Keratinocyte (primary cell): Measurements from ENCODE around the gene ZC3H7A. TPM values are rescaled to one million over a fixed set of nuclear protein-coding genes. Genes with fewer than 3 reads are reported as not detected.

ENCODE experiments used
- DNase-seq: peaks from one replicate; pipeline ENCODE4 v3.0.0-alpha.2; 2011; ENCODE audit warnings: low read depth, missing footprints, low spot score
- FAIRE-seq: peaks from 2 replicates; lab custom pipeline; 2011; peaks lifted over from hg19 to GRCh38; lab: Jason Lieb, UNC
- H2AFZ ChIP-seq: 2 replicates; pipeline ENCODE4 v1.6.0; 2012; ENCODE audit warnings: low read length, control low read depth, inconsistent platforms; ENCODE audit not compliant: control insufficient read depth
- H3K27ac ChIP-seq: 2 replicates; pipeline ENCODE4 v1.5.1; 2011; ENCODE audit warnings: low read length; ENCODE audit not compliant: control insufficient read depth, insufficient read depth
- H3K27me3 ChIP-seq: 3 replicates; pipeline ENCODE4 v1.6.0; 2011; ENCODE audit warnings: low read length; ENCODE audit not compliant: control insufficient read depth, insufficient read depth; ENCODE audit errors: extremely low read depth
- H3K36me3 ChIP-seq, 2 experiments: 2 replicates in 1 of 2; 3 replicates in 1 of 2; pipeline ENCODE4 v1.5.1; 2011; ENCODE audit warnings: low read length in 2 of 2, mild to moderate bottlenecking in 1 of 2; ENCODE audit not compliant: control insufficient read depth in 2 of 2, insufficient read depth in 2 of 2; ENCODE audit errors: extremely low read depth in 1 of 2
- H3K4me1 ChIP-seq: 3 replicates; pipeline ENCODE4 v1.5.1; 2011; ENCODE audit warnings: low read length; ENCODE audit not compliant: control insufficient read depth, insufficient read depth; ENCODE audit errors: extremely low read depth
- H3K4me2 ChIP-seq: 3 replicates; pipeline ENCODE4 v1.6.0; 2011; ENCODE audit warnings: low read depth, low read length; ENCODE audit not compliant: control insufficient read depth, insufficient read depth; ENCODE audit errors: extremely low read depth
- H3K4me3 ChIP-seq, 3 experiments: fragments of 200-600 bp in 1 of 3; sonication (generic) in 1 of 3; 2 replicates in 2 of 3; 3 replicates in 1 of 3; pipeline ENCODE4 v1.5.1; 2011 to 2016; ENCODE audit warnings: low read length in 3 of 3, mild to moderate bottlenecking in 3 of 3, control low read depth in 2 of 3, inconsistent platforms in 1 of 3, low read depth in 1 of 3, mixed read lengths in 1 of 3, mixed run types in 1 of 3, moderate library complexity in 1 of 3; ENCODE audit not compliant: control insufficient read depth in 2 of 3, insufficient read depth in 2 of 3; ENCODE audit errors: extremely low read depth in 1 of 3
- H3K79me2 ChIP-seq: 2 replicates; pipeline ENCODE4 v1.6.0; 2012; ENCODE audit warnings: low read length; ENCODE audit not compliant: control insufficient read depth, insufficient read depth
- H3K9ac ChIP-seq: 3 replicates; pipeline ENCODE4 v1.6.0; 2011; ENCODE audit warnings: low read length; ENCODE audit not compliant: control insufficient read depth, insufficient read depth; ENCODE audit errors: extremely low read depth
- H3K9me1 ChIP-seq: 3 replicates; pipeline ENCODE4 v1.6.0; 2011; ENCODE audit warnings: low read length; ENCODE audit not compliant: control insufficient read depth, insufficient read depth; ENCODE audit errors: extremely low read depth
- H3K9me3 ChIP-seq: 2 replicates; pipeline ENCODE4 v1.5.1; 2012; ENCODE audit warnings: low read depth, low read length; ENCODE audit not compliant: control insufficient read depth
- H4K20me1 ChIP-seq: 3 replicates; pipeline ENCODE4 v1.6.0; 2011; ENCODE audit warnings: low read length; ENCODE audit not compliant: control insufficient read depth, insufficient read depth; ENCODE audit errors: extremely low read depth
- CTCF ChIP-seq, 3 experiments: IDR thresholded peaks in 1 of 3; conservative IDR thresholded peaks in 1 of 3; optimal IDR thresholded peaks in 1 of 3; 2 replicates in 2 of 3; 3 replicates in 1 of 3; pipeline versions ENCODE3 to v1.5.1; 2011; ENCODE audit warnings: low read length in 3 of 3, mild to moderate bottlenecking in 3 of 3, moderate library complexity in 2 of 3, control low read depth in 1 of 3, inconsistent platforms in 1 of 3; ENCODE audit not compliant: insufficient read depth in 2 of 3; ENCODE audit errors: extremely low read depth in 1 of 3
- EZH2 ChIP-seq: IDR thresholded peaks from one replicate; pipeline ENCODE4 v1.6.1; 2012; ENCODE audit warnings: inconsistent platforms, mild to moderate bottlenecking, low read length, moderate library complexity
- dilution Hi-C: fragments of 300-500 bp; cut with MboI; formaldehyde crosslinking; loops from one replicate; pipeline ENCODE4 v1.7.0; 2020; ENCODE audit warnings: low sequenced_read_pairs; ENCODE audit not compliant: extremely low pct_ligation_motif_present
- polyA plus RNA-seq, 5 experiments: library from polyadenylated mRNA; depleted of rRNA in 3 of 5; stranded (reverse) in 3 of 5; stranded (forward) in 1 of 5; unstranded in 1 of 5; fragments of >200 nt; gene quantifications; 1 replicate in 1 of 5; 2 replicates in 3 of 5; 3 replicates in 1 of 5; pipeline versions ENCODE4 v1.2.1 to v1.2.3, GENCODE V29; 2011 to 2012; ENCODE audit warnings: missing spikeins in 2 of 5, low read depth in 1 of 5, low replicate concordance in 1 of 5

The ZC3H7A gene
- polyA plus RNA-seq, 1 donor (not counting 4 experiments of a cell fraction or from before 2014, with no cell fraction given), result 43.9 TPM

- Histone ChIP-seq H3K4me3 (no peak overlapping the region), H4K20me1 (no peaks in the 10 kb centered on the region), H3K9me1 (no peaks in the 10 kb centered on the region), H3K36me3 (peaks cover 16 to 22% of the 10 kb centered on the region in 2 experiments), H3K27ac (no peak overlapping the region), H3K79me2 (no peaks in the 10 kb centered on the region), H2AFZ (no peak overlapping the region), H3K9ac (no peak overlapping the region), H3K27me3 (no peaks in the 10 kb centered on the region), H3K4me1 (no peaks in the 10 kb centered on the region), H3K4me2 (no peak overlapping the region), H3K9me3 (no peaks in the 10 kb centered on the region)
- no peak for TF ChIP-seq CTCF (optimal IDR thresholded peaks at IDR 0.05 in 1 of 3, IDR thresholded peaks at IDR 0.05 in 1 of 3, conservative IDR thresholded peaks at IDR 0.05 in 1 of 3; ENCODE audit: extremely low read depth in 1 of 3, insufficient read depth in 2 of 3, low read length in 3 of 3)
- no peak for TF ChIP-seq EZH2
- FAIRE-seq (no peak), DNase-seq (no peak)
- dilution Hi-C loops, result no loop called here
Measured at GRCh38 chr16:11711662-11712061, 85.4 kb downstream of the ZC3H7A start.

GRCh38 chr16:11708421-11708820 lies 88.6 kb downstream of the ZC3H7A start:
- no peak overlapping the region for H3K4me2 ChIP-seq
- no peaks in the 10 kb centered on the region for H3K27me3 ChIP-seq
- H3K36me3 ChIP-seq, result peaks cover 14 to 17% of the 10 kb centered on the region in 2 experiments
- DNase-seq, result no peak
- H4K20me1 ChIP-seq, result peaks cover 2% of the 10 kb centered on the region
- H3K79me2 ChIP-seq, result peaks cover 4% of the 10 kb centered on the region
- H3K27ac ChIP-seq, result no peak overlapping the region
- H3K4me3 ChIP-seq, result no peak overlapping the region
- H2AFZ ChIP-seq, result no peak overlapping the region
- no peaks in the 10 kb centered on the region for H3K9me3 ChIP-seq
- dilution Hi-C loops, result no loop called here
- TF ChIP-seq EZH2 (no peak), CTCF (optimal IDR thresholded peaks at IDR 0.05 in 1 of 3, IDR thresholded peaks at IDR 0.05 in 1 of 3, conservative IDR thresholded peaks at IDR 0.05 in 1 of 3; ENCODE audit: extremely low read depth in 1 of 3, insufficient read depth in 2 of 3, low read length in 3 of 3) (no peak)
- no peak for FAIRE-seq
- peaks cover 2% of the 10 kb centered on the region for H3K9me1 ChIP-seq
- no peaks in the 10 kb centered on the region for H3K4me1 ChIP-seq
- no peak overlapping the region for H3K9ac ChIP-seq
